ENCODE data around the gene EYS. TPM values are rescaled to one million over a fixed set of nuclear protein-coding genes. Genes with fewer than 3 reads are reported as not detected.
"Not testable (repeated sequence)": the region's sequence is repeated elsewhere in the genome, so short reads cannot be mapped to it uniquely, and the experiment has no call there.

EYS gene
- total and polyA plus RNA-seq, 2 of the 8 experiments (the other 6 are each of a cell fraction or from before 2014, with no cell fraction given) = 0.05 to 0.13 TPM

- DNase-seq (ENCODE audit: low read depth in 1 of 2, low spot score in 2 of 2); H2AK5ac ChIP-seq (ENCODE audit: low read depth, low read length); H2BK5ac ChIP-seq (ENCODE audit: low read depth, low read length); POLR2A ChIA-PET (ENCODE audit: partially characterized antibody); H3K4me1 ChIP-seq (replicated peaks in 1 of 4; ENCODE audit: control insufficient read depth in 3 of 4, insufficient read depth in 4 of 4, low read length in 3 of 4); H3K79me1 ChIP-seq (ENCODE audit: low read depth, low read length); H3K27me3 ChIP-seq (replicated peaks in 1 of 4; ENCODE audit: control insufficient read depth in 3 of 4, extremely low read depth in 1 of 4, insufficient read depth in 3 of 4, low read length in 3 of 4); H3K79me2 ChIP-seq (ENCODE audit: control insufficient read depth in 1 of 2, insufficient read depth in 2 of 2, low read length in 2 of 2); H3K4me2 ChIP-seq (ENCODE audit: insufficient read depth in 1 of 2, low read depth in 2 of 2, low read length in 2 of 2); H3K23me2 ChIP-seq (ENCODE audit: low read depth, low read length); H3K4me3 ChIP-seq (ENCODE audit: extremely low read depth in 1 of 4, insufficient read depth in 2 of 4, low read depth in 3 of 4, low read length in 4 of 4); H4K8ac ChIP-seq (ENCODE audit: extremely low read depth, insufficient read depth, low read length); H2BK12ac ChIP-seq (ENCODE audit: low read depth, low read length); H4K5ac ChIP-seq (ENCODE audit: insufficient read length, low read depth, low read length); H3K18ac ChIP-seq (ENCODE audit: extremely low read depth, low read length); H3K9me3 ChIP-seq (ENCODE audit: insufficient read depth in 2 of 2, low read depth in 1 of 2, low read length in 1 of 2); H2BK15ac ChIP-seq (ENCODE audit: low read length); H3K14ac ChIP-seq (ENCODE audit: insufficient read length); H3K36me3 ChIP-seq (ENCODE audit: control insufficient read depth in 2 of 4, insufficient read depth in 4 of 4, low read length in 3 of 4); H4K20me1 ChIP-seq (replicated peaks in 1 of 2; ENCODE audit: control insufficient read depth in 1 of 2, insufficient read depth in 2 of 2, low read length in 2 of 2); H2BK20ac ChIP-seq (ENCODE audit: low read length); H2BK120ac ChIP-seq (replicated peaks; ENCODE audit: low read depth, low read length); H3K9ac ChIP-seq (replicated peaks in 1 of 4; ENCODE audit: extremely low read depth in 1 of 4, low read depth in 3 of 4, low read length in 3 of 4); H2AFZ ChIP-seq (ENCODE audit: low read length); H3K4ac ChIP-seq (replicated peaks; ENCODE audit: insufficient read length, low read depth, low read length); FAIRE-seq; H3K27ac ChIP-seq (ENCODE audit: low read depth, low read length); H3K56ac ChIP-seq (replicated peaks; ENCODE audit: insufficient read length, low read depth, low read length); H4K91ac ChIP-seq (replicated peaks; ENCODE audit: insufficient read length, low read length); H3K23ac ChIP-seq (ENCODE audit: insufficient read length): not testable (repeated sequence)
- WGBS, 2 experiments (ENCODE audit: extremely low coverage in 1 of 2, insufficient coverage in 1 of 2, insufficient read length in 1 of 2, insufficient replicate concordance in 2 of 2, low coverage in 1 of 2, low lambda C conversion rate in 2 of 2, missing lambda C conversion rate in 1 of 2) = 82% methylated on average over 7 of the region's 7 CpGs; no CpG with 5 or more reads in 1 of the 2 experiments
- CTCF ChIA-PET (ENCODE audit: partially characterized antibody) = interaction anchor here (1.0 to 1.2 kb wide), 2 partner anchors 36 to 448 kb away, joined by 3 to 7 read pairs; no protein-coding TSS in a partner anchor
Measured at GRCh38 chr6:63800386-63800785, 1906.6 kb downstream of the EYS start.

Measured in H1 (cell line).